ENCODE results near the gene ADGRL3.

DNA sequence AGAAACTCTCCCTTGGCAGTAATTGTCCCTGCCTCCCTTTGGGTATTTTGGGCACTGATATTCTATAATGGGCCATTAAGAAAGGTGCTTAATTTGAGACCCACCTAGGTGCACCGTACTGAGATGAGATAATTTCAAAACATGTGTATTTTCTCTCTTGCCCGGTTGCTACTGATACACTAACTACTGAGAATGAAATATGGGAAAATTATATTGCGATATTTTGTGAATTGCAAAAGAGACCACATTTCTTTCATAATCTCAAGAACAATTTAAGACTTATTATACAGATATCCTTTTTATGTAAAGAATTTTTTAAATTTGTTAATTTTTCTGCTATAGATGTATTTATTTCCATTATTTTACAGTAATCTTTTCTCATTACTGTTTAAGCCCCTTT is 284.9 kb downstream of the ADGRL3 start:
- TF ChIP-seq, protein P1, sequence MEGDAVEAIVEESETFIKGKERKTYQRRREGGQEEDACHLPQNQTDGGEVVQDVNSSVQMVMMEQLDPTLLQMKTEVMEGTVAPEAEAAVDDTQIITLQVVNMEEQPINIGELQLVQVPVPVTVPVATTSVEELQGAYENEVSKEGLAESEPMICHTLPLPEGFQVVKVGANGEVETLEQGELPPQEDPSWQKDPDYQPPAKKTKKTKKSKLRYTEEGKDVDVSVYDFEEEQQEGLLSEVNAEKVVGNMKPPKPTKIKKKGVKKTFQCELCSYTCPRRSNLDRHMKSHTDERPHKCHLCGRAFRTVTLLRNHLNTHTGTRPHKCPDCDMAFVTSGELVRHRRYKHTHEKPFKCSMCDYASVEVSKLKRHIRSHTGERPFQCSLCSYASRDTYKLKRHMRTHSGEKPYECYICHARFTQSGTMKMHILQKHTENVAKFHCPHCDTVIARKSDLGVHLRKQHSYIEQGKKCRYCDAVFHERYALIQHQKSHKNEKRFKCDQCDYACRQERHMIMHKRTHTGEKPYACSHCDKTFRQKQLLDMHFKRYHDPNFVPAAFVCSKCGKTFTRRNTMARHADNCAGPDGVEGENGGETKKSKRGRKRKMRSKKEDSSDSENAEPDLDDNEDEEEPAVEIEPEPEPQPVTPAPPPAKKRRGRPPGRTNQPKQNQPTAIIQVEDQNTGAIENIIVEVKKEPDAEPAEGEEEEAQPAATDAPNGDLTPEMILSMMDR (IDR thresholded peaks at IDR 0.05; ENCODE audit: insufficient read depth, low read length, poor library complexity, severe bottlenecking), result no peak
- TF ChIP-seq EZH2phosphoT487 (conservative IDR thresholded peaks at IDR 0.05; ENCODE audit: low read length), result no peak
